HuH-7 (cell line): Measurements from ENCODE around the gene RNF187.

Experiments
- DNase-seq: peaks from one replicate; pipeline ENCODE4 v3.0.0; 2011; ENCODE audit warnings: low spot score

RNF187 gene

DNA sequence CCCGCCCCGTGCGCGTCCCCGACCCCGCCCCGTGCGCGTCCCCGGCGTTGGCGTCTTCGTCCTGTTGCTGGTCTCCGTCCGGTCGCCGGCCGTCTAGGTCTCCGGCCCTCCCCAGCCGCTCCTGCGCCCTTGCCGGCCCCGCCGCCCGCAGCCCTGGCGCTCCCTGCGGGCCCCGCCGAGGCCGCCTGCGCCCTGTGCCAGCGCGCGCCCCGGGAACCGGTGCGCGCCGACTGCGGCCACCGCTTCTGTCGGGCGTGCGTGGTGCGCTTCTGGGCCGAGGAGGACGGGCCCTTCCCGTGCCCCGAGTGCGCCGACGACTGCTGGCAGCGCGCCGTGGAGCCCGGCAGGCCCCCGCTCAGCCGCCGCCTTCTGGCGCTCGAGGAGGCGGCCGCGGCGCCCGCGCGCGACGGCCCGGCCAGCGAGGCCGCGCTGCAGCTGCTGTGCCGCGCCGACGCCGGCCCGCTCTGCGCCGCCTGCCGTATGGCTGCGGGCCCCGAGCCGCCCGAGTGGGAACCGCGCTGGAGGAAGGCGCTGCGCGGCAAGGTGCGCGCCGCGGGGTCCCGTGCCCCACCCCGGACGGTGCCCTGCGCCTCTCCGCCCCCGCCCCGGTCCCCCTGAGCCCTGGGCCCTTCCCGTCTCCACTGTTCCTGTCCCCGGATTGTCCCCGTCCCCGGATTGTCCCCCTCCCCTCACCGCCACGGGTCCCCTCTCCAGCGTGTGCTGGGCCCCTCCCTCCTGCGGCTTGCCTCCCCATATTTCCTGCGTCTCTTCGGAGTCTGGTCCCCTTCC is at the start of gene RNF187:
TSS of gene RNF187 (plus strand) at position 47 of the 789 bp plus-strand sequence.
- peak; percentile 93 for DNase-seq

DNA sequence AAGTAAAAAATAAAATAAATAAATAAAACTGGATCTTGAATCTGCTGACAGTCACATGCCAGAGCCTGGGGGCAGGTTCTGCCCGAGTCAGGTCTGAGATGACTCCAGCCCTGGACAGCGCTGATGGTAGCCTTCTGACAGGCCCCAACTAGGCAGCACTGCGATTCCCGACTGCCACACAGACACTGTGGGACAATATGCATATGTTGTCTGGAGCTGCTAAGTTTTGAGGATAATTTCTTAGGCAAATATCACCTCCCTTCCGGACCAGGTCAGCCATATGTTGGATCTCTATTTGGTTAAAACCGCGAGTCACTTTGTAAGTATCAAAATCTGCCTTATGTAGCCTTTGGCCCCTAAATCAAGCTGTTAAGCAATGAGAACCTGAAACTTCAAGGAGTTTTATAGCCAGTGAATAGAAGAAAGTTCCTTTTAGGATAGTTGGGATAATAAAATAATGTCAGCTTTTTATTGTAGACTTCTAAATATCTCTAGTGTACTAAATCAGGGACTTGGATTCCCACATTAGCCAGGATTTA is 49.7 kb upstream of the RNF187 start:
- DNase-seq: no peak

DNA sequence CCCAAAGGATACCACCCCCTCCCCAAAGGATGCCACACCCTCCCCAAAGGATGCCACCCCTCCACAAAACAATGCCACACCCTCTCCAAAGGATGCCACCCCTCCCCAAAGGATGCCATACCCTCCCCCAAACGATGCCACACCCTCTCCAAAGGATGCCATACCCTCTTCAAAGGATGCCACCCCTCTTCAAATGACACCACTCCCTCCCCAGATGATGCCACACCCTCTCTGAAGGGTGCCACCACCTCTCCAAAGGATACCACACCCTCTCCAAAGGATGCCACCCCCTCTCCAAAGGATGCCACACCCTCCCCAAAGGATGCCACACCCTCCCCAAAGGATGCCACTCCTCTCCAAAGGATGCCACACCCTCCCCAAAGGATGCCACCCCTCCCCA is 48.9 kb upstream of the RNF187 start:
- no peak for DNase-seq

DNA sequence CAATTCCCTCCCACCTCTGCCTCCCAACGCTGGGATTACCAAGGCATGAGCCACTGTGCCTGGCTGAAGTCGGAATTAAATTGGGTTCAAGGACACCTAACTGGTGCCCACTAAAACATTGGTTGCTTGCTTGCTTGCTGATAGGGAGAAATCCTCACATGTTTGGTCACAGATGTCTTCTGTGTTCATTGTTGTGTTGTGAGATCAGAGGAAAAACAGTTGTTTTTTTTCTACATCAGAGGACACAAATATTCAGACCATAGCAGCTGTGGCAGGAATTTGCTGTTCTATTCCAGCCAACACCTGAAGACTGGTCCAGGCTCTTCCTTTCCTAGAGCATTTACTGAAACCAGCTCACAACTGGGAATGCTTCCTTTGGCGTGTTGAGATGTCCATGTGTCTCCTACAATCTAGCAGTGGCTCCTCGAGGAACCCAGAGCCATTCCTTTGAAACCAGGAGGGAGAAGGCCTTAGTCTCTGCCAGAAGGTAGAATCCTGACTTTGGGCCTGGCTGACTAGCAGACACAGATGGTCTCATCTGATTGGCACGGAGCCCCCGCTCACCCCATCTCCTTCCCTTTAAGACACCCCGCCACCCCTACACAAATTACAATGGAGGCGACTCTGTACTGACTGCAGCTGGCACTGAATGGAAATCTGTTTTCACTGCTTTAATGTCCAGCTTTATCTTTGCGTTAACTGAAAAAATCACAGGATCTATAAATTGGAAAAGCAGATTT is 46.3 kb upstream of the RNF187 start:
- no peak for DNase-seq

DNA sequence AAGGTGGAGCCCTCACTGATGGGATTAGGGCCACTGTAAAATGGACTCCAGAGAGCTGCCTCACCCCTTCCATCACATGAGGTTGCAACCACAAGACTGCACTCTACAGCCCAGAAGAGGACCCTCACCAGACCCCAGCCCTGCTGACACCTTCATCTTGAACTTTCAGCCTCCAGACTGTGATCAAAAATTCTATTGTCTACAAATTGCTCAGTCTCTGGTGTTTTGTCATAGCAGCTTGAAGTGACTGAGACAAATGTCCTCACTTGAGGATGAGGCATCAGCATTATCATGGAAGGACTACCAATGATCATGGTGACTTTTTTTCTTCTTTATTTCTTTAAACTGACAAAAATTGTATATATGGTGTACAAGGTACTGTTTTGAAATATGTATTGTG is 43.8 kb upstream of the RNF187 start:
- DNase-seq: no peak

DNA sequence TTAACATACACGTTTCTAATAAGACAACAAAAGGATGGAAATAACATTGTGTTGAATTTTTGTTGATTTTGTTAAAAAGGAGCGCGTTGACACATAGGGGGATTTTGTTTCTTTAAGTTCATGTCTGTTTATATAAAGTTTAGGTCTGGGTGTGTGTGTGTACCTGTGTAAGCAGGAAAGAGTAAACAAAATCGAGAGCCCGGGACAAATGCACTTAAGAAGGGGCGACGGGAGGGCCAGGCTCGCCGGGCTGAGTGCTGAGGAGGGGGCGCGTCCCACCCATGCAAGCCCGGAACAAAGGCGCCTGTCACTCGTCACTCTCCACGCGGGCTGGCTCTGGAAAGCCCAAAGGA is 41.7 kb upstream of the RNF187 start:
- no peak for DNase-seq

DNA sequence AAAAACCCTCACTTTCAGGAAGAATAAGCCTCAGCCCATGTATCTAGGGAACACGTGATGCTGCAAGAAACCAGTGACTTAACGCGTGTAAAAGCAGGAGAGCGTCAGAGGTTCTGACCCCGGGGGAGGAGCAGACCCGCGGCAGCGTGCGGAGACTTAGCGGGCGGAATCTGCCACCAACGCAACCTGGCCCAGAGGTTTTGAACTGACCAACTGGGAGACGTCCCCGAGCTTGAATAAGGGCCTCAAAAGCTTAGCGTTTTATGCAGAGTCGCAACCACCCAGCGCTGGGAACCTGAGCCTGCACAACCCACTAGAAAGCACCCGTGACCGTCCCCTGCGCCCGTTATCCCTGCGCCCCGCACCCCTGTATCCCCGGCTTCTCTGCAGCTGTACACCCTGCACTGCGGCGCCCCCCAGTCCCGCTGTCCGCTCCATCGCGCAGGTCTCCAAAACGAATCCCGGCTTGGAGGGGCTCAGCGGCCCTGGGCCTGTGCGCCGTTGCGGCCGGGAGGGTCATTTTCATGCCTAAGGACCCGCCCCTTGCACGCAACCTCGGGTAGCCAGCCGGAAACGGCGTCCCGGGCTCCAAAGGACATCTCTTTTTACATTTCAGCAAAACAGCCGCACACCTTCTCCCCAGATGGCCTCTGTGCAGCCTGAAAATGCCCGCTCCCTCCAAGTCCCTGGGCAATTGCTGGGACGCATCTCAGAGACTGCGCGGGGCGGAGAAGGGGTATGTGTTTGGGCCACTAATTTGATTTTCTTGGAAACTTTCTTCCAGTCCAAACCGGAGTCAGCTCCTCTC is 41.1 kb upstream of the RNF187 start:
- peak; percentile 94 for DNase-seq

DNA sequence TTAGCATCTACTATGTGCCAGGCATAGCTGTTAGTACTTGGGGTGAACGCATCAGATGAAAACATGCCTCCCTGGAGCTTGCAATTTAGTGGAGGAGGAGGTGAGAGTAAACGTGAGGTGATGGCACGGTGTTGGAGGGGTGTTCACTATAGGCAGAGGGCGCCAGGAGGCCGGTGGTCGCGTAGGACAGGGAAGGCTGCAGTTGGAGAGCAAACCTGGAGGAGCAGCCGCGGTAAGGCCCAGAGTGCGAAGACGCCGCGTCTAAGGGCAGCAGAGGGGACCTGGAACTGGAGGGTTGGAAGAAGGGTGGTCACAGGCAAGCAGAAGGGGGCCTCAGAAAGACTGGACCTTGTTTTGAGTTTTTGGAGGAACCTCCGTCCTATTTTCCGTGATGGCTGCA is 40.3 kb upstream of the RNF187 start:
- DNase-seq: no peak

DNA sequence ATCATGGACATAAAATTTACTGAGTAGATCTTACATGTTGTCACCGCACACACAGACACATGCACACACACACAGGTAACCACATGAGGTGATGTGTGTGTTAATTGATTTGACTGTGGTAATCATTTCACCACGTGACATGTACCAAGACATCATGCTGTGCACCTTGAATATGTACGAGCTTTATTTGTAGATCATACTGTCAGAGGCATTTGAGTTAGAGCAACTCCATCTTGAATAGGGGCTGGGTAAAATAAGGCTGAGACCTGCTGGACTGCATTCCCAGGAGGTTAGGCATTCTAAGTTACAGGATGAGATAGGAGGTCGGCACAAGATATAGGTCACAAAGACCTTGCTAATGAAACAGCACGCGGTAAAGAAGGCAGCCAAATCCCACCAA is 38.8 kb upstream of the RNF187 start:
- no peak for DNase-seq

DNA sequence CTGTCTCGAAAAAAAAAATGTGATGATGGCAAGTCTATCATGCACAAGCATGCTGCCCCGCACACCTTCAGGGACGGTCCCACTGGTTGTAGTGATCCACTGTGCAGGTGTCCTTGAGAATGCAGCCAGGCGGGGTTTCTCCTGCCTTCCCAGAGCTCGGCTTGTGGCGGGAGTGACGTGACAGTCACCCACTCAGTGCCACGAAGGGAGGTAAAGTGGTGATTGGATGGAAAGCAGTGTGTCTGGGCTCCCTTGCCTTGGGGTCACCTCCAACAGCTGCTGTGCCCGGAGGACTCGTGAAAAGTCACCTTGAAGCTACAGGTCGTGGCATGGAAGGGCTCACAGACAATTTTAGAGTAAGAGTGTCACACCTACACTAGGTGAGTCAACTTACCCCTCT is 37.0 kb upstream of the RNF187 start:
- DNase-seq: no peak

DNA sequence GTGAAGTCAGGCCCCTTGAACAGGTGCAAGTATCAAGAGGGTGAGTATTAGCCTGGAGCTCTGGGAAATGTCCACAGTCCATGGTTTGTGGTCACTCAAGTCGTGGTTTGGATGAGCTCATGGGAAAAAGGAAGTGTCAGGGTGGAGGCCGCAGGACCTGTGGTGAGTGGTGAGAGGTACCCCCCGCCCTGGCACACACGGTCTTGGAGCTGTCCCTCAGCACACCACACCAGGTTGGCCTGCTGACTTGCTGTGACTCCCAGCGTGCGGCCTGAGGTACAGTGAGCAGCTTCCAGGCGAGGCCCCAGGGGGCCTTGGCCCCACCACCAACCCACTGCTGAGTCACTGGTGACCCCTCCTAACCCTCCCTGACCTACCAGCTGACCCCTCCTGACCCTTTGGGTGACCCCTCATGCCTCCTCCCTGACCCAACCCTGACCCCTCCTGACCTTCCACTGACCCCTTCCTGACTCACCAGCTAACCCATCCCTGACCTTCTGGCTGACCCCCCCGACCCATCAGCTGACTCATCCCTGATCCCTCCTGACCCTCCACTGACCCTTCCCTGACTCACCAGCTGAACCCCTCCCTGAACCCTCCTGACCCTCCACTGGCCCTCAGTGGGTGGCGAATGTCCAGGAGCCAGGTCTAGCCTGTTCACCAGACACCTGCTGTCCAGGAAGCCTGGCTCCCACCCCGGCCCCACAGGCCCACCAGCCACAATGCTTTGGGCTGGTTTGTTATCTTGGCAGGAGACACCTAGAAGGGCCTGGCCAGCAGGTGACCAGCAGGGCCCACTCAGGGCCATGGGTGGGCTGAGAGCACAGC is 34.8 kb upstream of the RNF187 start:
- no peak for DNase-seq

DNA sequence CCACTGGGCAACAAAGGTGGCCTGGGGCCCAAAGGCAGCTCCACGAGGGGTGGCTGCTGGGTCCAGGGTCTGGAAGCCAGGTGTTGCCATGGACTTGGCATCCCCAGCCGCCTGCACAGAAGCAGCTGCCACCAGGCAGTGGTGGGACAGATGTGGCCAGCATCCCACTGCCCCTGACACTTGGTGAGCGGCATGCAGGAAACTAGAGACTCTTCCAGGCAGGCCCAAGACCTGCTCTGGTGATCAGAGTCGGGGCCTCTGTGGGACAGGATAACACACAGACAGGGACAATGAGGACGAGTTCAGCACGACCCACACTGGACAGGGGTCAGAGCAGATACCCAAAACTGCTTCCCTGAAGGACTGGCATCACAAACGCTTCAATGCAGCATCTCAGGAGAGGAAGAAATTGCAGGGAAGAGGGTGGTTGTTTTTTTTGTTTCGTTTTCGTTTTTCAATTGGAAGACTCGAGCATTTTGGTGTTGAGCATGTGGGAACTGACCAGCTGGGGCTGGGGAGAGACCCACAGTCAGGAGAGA is 34.1 kb upstream of the RNF187 start:
- no peak for DNase-seq

DNA sequence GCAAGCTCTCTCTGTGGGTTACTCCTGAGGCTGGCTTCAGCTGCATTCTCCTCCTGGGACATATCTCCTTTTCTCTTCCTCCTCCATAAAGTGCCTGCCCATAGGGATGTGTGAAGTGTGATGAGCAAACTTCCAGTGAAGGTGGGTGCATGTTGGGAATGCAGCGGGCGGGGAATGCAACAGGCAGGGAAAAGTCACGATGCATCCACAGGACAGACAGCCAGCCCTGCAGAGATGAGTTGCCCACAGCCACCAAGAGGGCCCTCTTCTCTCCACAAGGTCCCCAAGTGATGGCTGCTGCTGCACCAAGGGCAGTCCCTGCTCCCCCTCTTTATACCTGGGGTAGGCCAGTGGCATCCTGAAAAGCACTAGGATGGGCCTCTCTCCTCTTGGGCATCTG is 33.6 kb upstream of the RNF187 start:
- DNase-seq: no peak

DNA sequence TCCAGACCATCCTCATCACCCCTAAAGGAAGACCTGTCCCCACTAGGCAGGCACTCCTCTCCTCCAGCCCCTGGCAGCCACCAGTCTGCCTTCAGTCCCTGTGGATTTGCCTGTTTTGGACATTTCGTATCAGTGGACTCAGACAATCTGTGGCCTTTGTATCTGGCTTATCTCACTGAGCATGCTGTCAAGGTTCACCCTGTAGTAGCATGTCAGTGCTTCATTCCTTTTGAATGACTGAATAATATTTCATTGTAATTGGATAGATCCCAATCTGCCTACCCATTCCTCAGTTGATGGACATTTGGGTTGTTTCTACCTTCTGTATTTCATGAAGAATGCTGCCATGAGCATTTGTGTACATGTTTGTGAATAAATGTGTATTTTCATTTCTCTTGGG is 32.9 kb upstream of the RNF187 start:
- DNase-seq: no peak

DNA sequence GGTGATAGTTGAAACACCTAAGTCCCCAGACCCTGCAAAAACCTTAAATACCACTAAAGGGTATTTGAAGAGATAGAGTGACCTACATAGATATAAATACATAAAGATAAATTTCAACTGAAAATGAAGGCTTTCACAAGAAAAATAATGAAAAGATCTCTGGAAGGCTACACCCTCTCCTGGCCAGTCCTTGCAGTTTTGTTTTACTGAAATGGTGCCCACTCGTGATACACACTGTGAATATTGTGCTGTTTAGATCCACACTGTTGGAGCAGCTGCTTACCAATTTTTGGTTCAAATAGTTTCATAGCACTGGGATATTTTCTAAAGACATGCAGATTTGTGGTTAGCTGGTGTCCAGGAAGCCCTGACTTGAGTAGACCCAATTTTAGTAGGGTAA is 31.5 kb upstream of the RNF187 start:
- DNase-seq: no peak

DNA sequence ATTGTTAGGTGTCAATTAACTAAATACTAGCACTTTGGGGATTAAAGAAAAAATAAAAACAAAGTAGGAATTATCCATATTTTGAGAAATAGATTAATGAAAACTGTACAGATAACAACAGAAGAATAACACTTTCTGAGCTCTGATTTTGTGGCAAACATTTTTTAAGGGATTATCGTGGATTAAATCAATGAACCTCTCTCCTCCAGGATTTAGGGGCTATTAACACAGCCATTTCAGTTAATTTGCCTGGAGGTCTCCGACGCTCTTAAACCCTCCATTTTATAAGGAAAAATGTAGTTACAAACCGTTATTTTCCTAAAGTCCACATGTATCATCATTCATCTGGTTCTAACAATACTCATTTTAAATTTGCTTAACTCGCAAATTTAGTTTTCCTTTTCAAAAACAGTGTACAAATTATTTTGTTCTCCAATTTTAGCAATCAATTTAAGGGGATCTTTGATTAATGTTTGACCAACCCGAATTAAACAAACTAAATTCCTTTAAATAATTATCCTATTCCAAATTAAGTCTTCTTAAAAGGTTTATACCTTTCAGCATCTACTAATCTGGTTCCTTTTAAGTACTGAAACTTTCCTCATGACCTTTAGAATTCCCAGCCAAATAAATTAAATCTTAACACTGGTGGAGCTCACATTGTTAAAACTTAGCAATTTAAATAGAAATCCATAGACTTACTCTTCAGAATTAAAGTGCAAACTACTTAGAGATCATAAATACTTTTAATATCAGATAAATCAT is 30.7 kb upstream of the RNF187 start:
- DNase-seq: no peak

DNA sequence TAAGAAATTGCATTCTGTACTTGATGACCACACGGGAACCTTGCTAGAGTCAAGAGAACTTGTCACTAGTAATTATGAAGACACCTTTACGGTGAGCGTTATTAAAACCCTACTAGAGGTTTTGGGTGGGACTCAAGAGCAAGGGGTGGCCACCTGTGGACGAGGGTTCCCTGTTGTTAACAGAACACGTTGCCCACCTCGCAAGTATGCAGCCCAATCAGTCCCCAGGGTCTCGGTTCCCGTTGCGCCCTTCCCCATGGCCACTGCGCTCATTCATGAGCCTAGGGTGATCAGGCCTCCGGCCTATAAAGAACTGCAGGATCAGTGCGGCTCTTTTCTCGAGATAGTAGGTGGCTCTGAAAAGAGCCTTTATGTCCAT is 30.2 kb upstream of the RNF187 start:
- peak; percentile 57 for DNase-seq

DNA sequence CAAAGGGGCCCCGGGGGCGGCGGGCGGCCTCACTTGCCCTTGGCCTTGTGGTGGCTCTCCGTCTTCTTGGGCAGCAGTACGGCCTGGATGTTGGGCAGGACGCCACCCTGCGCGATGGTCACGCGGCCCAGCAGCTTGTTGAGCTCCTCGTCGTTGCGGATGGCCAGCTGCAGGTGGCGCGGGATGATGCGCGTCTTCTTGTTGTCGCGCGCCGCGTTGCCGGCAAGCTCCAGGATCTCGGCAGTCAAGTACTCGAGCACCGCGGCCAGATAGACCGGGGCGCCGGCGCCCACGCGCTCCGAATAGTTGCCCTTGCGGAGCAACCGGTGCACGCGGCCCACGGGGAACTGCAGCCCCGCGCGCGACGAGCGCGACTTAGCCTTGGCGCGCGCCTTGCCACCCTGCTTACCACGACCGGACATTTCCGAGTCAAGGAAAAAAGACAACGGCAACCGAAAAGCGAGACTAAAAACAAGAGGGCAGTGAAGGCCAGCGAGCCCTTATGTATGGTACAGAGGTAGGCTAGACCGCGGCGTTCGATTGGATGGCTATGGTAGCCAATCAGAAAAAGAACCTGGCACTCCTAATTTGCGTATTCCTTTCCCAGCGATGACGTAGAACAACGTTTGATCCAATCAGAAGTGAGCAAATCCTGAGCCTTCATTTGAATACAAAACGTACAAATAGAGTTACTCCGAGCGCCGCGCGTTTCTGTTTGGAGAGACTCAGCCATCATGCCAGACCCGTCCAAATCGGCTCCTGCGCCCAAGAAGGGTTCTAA is 29.6 kb upstream of the RNF187 start:
- DNase-seq: peak; percentile 100

DNA sequence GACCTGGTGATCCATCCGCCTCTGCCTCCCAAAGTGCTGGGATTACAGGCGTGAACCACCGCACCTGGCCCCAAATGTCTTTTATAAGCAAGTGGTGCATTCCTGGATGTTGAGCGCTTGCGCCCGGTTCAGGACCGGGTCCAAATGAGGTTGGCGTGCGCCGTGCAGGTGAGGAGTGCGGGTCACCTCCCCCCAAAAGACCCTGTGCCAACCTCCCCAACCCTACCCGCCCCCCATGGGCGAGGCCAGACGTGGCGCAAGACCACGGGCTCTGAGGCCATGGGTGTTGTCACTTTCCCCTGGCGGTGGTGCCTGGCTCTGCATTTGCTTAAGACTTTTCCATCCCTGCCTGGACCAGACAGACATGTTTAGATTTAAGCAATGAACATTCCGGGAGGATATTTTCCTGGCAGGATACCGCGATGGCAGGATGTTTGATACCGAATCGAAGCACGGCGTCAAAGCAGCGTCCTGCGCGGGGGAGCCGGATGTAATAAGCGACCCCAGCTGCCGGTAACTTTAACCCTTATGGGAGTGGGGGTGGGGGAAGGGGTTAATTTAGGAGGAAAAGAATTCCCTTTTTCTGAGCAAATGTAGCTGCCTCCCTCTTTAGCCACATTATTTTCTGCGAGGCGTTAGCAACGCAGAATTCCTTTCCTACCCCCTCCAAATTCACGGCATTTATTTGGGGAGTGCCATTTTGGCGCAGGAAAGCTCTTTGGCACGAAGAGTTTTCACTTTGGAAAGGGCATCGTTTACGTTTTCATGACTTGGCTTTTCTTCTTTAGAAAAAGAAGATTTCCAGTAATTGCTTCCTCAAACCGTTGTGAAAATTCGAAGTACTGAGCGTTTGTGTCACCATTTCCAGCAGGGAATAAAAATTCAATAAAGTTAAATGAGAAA is 27.8 kb upstream of the RNF187 start:
- DNase-seq: peak; percentile 98
